HepG2 (cell line): ENCODE results near the gene CD2AP. TPM values are rescaled to one million over a fixed set of nuclear protein-coding genes. Genes with fewer than 3 reads are reported as not detected.
"Not testable (repeated sequence)": the region's sequence is repeated elsewhere in the genome, so short reads cannot be mapped to it uniquely, and the experiment has no call there.

Source experiments
- ATAC-seq: fragments of 200-7000 bp; cut with Tn5 transposase; 3 replicates; pipeline ENCODE4 v1.9.1; 2020; ENCODE audit warnings: mild to moderate bottlenecking, moderate library complexity
- BruUV-seq: library from RNA; stranded (reverse); fragments of 400-500 nt; replicated peaks from 2 replicates; lab custom pipeline; 2021; lab: Mats Ljungman, UMichigan
- CTCF ChIA-PET: fragments of 300-600 bp; formaldehyde crosslinking; extraction: SDS; loops from one replicate; lab custom pipeline; 2021; ENCODE audit warnings: low total read pairs, inconsistent platforms, low intra/inter-chr PET ratio; lab: Yijun Ruan, JAX
- POLR2A ChIA-PET: fragments of 350-600 bp; sonication (Branson Sonifier 250); formaldehyde crosslinking; loops from one replicate; lab custom pipeline; 2020; ENCODE audit warnings: antibody characterized with exemption, inconsistent platforms; lab: Yijun Ruan, JAX
- DNase-seq: peaks from one replicate; pipeline ENCODE4 v3.0.0-alpha.2; 2015; ENCODE audit warnings: low spot score
- FAIRE-seq: peaks from 3 replicates; lab custom pipeline; 2011; peaks lifted over from hg19 to GRCh38; lab: Jason Lieb, UNC
- H2AFZ ChIP-seq: one replicate; pipeline ENCODE4 v1.6.1; 2011; ENCODE audit warnings: low read length, inconsistent platforms
- H3K27ac ChIP-seq: fragments of 300-600 bp; 3 replicates; pipeline ENCODE4 v1.8.0; 2011; ENCODE audit warnings: mixed run types, mild to moderate bottlenecking, mixed read lengths, low read length, inconsistent platforms; ENCODE audit not compliant: insufficient read depth; ENCODE audit errors: extremely low read length
- H3K27me3 ChIP-seq, 2 experiments: fragments of 200-600 bp in 1 of 2; 2 replicates in 1 of 2; 3 replicates in 1 of 2; pipeline versions ENCODE4 v1.6.0 to v1.8.0; 2011; ENCODE audit warnings: low read length in 2 of 2, mild to moderate bottlenecking in 2 of 2, moderate library complexity in 2 of 2, inconsistent platforms in 1 of 2; ENCODE audit not compliant: insufficient read depth in 2 of 2, control insufficient read depth in 1 of 2
- H3K36me3 ChIP-seq, 2 experiments: fragments of 200-600 bp in 1 of 2; replicated peaks in 1 of 2; 2 replicates in 1 of 2; 3 replicates in 1 of 2; pipeline versions ENCODE4 v1.5.1 to v1.8.0; 2011; ENCODE audit warnings: low read length in 2 of 2, inconsistent platforms in 1 of 2; ENCODE audit not compliant: insufficient read depth in 2 of 2, control insufficient read depth in 1 of 2
- H3K4me1 ChIP-seq: 2 replicates; pipeline ENCODE4 v1.5.1; 2012; ENCODE audit warnings: low read length, inconsistent platforms; ENCODE audit not compliant: insufficient read depth
- H3K4me2 ChIP-seq: 2 replicates; pipeline ENCODE4 v1.6.0; 2011; ENCODE audit warnings: low read depth, low read length, inconsistent platforms
- H3K4me3 ChIP-seq, 3 experiments: fragments of 200-600 bp in 1 of 3; sonication (generic), shearing (Covaris generic) in 1 of 3; replicated peaks in 1 of 3; 2 replicates each; pipeline ENCODE4 v1.5.1; 2011 to 2016; ENCODE audit warnings: low read length in 3 of 3, inconsistent platforms in 2 of 3, low read depth in 2 of 3, mild to moderate bottlenecking in 2 of 3, control low read depth in 1 of 3, mixed read lengths in 1 of 3; ENCODE audit not compliant: insufficient read depth in 1 of 3
- H3K79me2 ChIP-seq: one replicate; pipeline ENCODE4 v1.6.1; 2011; ENCODE audit warnings: low read length, inconsistent platforms; ENCODE audit not compliant: insufficient read depth
- H3K9ac ChIP-seq: 2 replicates; pipeline ENCODE4 v1.6.0; 2011; ENCODE audit warnings: mild to moderate bottlenecking, low read depth, low read length, inconsistent platforms; ENCODE audit not compliant: insufficient read depth
- H3K9me3 ChIP-seq: 2 replicates; pipeline ENCODE4 v1.5.1; 2012; ENCODE audit warnings: mild to moderate bottlenecking, low read length
- H4K20me1 ChIP-seq: 2 replicates; pipeline ENCODE4 v1.6.0; 2011; ENCODE audit warnings: inconsistent platforms, mild to moderate bottlenecking, low read length, moderate library complexity; ENCODE audit not compliant: insufficient read depth
- JUN ChIP-seq: sonication (generic); formaldehyde crosslinking; IDR thresholded peaks from 2 replicates; pipeline ENCODE4 v1.4.0; 2020; ENCODE audit warnings: mild to moderate bottlenecking, missing genetic modification reagents
- MAFF ChIP-seq: IDR thresholded peaks from 2 replicates; pipeline ENCODE4 v1.6.1; 2011; ENCODE audit warnings: low read depth, low read length, improper control_type of control experiment
- MAFK ChIP-seq, 2 experiments: IDR thresholded peaks in 1 of 2; conservative IDR thresholded peaks in 1 of 2; 2 replicates each; pipeline ENCODE4 v1.6.1; 2011; ENCODE audit warnings: improper control_type of control experiment in 2 of 2, low read length in 2 of 2
- TFE3 ChIP-seq: IDR thresholded peaks from 2 replicates; pipeline ENCODE4 v1.6.1; 2016
- ZNF121 ChIP-seq: sonication (generic); formaldehyde crosslinking; IDR thresholded peaks from 2 replicates; pipeline ENCODE4 v1.5.0; 2020; ENCODE audit warnings: mild to moderate bottlenecking, missing genetic modification reagents
- ZNF83 ChIP-seq: sonication (generic); formaldehyde crosslinking; IDR thresholded peaks from 2 replicates; pipeline ENCODE4 v1.4.0; 2020; ENCODE audit warnings: missing genetic modification reagents, mild to moderate bottlenecking, borderline replicate concordance
- WGBS: methylation state at CpG from one replicate; pipeline ENCODE4 v1.1.6; 2017; ENCODE audit warnings: low lambda C conversion rate; 5-methylcytosine and 5-hydroxymethylcytosine counted together
- in situ Hi-C: cut with HindIII; loops from 2 replicates; pipeline ENCODE4 v1.10.0; 2017; ENCODE audit warnings: low pct_unique_long_range_greater_than_20kb; ENCODE audit not compliant: extremely low pct_ligation_motif_present
- intact Hi-C: fragments of 100-400 bp; cut with micrococcal nuclease; formaldehyde crosslinking; loops from one replicate; pipeline ENCODE4 v1.10.0; 2022; ENCODE audit not compliant: unreplicated experiment
- polyA plus RNA-seq, 8 experiments: library from polyadenylated mRNA; depleted of rRNA in 3 of 8; stranded (reverse) in 7 of 8; unstranded in 1 of 8; fragments of >200 nt; fragmentation: Illumina TruSeq in 4 of 8; extraction: Trizol in 4 of 8; gene quantifications; 2 replicates each; pipeline versions ENCODE4 v1.2.1 to v1.2.3, GENCODE V29; 2011 to 2016; ENCODE audit warnings: low read depth in 4 of 8, missing spikeins in 1 of 8, mixed read lengths in 1 of 8; ENCODE audit not compliant: insufficient read depth in 1 of 8
- total RNA-seq, 5 experiments: library from RNA; depleted of rRNA; stranded (reverse); fragments of >200 nt; fragmentation: Illumina TruSeq; extraction: Trizol; gene quantifications; 2 replicates each; pipeline ENCODE4 v1.2.3, GENCODE V29; 2016; ENCODE audit warnings: low read depth in 1 of 5

Gene CD2AP
- total and polyA plus RNA-seq, 2 of the 13 experiments (the other 11 are each of a cell fraction or from before 2014, with no cell fraction given): 8.6 to 31.9 TPM

DNA sequence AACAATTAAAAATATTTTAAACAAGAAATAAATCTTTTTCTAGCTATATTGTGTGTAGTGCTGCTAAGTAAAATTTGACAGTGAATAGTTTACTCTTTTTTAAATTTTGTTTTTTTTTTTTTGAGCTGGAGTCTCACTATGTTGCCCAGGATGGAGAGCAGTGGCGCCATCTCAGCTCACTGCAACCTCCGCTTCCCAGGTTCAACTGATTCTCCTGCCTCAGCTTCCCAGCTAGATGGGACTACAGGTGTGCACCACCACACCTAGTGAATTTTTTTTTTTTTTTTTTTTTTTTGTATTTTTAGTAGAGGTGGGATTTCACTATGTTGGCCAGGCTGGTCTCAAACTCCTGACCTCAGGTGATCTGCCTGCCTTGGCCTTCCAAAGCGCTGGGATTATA is 75.7 kb downstream of the CD2AP start:
- H3K27ac ChIP-seq, CTCF ChIA-PET, ATAC-seq, POLR2A ChIA-PET, H3K79me2 ChIP-seq, BruUV-seq, in situ Hi-C loops, DNase-seq, H4K20me1 ChIP-seq, FAIRE-seq, intact Hi-C loops, H3K4me3 ChIP-seq, H2AFZ ChIP-seq, H3K4me2 ChIP-seq, H3K27me3 ChIP-seq, H3K4me1 ChIP-seq, H3K9ac ChIP-seq, H3K9me3 ChIP-seq: not testable (repeated sequence)
- H3K36me3 ChIP-seq: peaks cover 0 to 22% of the 10 kb centered on the region in 2 experiments; a peak in 2 of 5 replicates
- whole genome bisulfite sequencing: 97% methylated on average over 3 of the region's 3 CpGs
- TF ChIP-seq ZNF121 (CRISPR knock-in tag): 0 out of 2 replicates have a peak, but pooled peaks have one; percentile 33

DNA sequence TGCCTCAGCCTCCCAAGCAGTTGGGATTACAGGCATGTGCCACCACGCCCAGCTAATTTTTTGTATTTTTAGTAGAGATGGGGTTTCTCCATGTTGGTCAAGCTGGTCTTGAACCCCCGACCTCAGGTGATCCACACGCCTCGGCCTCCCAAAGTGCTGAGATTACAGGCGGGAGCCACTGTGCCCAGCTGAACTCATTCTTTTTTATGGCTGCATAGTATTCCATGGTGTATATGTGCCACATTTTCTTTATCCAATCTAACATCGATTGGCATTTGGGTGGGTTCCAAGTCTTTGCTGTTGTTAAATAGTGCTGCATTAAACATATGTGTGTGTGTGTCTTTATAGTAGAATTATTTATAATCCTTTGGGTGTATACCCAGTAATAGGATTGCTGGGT is 78.9 kb downstream of the CD2AP start:
- ATAC-seq, in situ Hi-C loops, intact Hi-C loops, H4K20me1 ChIP-seq, H3K27me3 ChIP-seq, FAIRE-seq, H3K9ac ChIP-seq, H3K9me3 ChIP-seq, H3K79me2 ChIP-seq, H3K4me2 ChIP-seq, CTCF ChIA-PET, H3K4me3 ChIP-seq, H2AFZ ChIP-seq, H3K4me1 ChIP-seq, POLR2A ChIA-PET, BruUV-seq, DNase-seq, H3K27ac ChIP-seq: not testable (repeated sequence)
- WGBS: 93% methylated on average over 6 of the region's 6 CpGs
- H3K36me3 ChIP-seq: peaks cover 0 to 17% of the 10 kb centered on the region in 2 experiments; a peak in 4 of 5 replicates

DNA sequence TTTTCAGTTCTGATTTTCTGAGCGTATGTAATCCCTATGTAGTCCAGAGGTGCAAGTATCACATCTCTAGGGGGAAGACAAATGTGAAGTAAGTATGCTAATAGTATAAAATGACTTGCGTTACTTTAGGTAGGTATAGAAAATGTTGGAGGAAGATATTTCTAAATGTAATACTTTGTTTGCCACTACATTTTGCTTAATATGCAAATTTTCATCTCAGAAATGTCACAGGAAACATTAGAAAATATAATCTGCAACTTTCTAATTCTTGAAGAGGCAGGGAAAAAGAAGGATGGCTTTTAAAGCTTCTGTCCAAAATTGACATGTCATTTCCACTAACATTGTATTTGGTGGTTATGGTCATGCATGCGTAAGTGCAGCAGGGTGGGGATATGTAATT is 85.6 kb downstream of the CD2AP start:
- Histone ChIP-seq H3K79me2 (peaks cover 2% of the 10 kb centered on the region), H3K4me3 (no peak overlapping the region), H3K4me2 (no peak overlapping the region), H2AFZ (no peak overlapping the region), H3K4me1 (no peaks in the 10 kb centered on the region), H3K36me3 (peaks cover 5 to 9% of the 10 kb centered on the region in 2 experiments; a peak in 4 of 5 replicates), H4K20me1 (no peaks in the 10 kb centered on the region; the same call in 1 of the 2 replicates), H3K27ac (no peak overlapping the region), H3K9me3 (no peaks in the 10 kb centered on the region), H3K9ac (no peak overlapping the region), H3K27me3 (no peaks in the 10 kb centered on the region)
- WGBS: over 99% methylated on average over 3 of the region's 3 CpGs
- no peak for DNase-seq
- no peak for ATAC-seq
- no peak for FAIRE-seq
- in situ Hi-C loops (no loop called here), intact Hi-C loops (no loop called here)
- ChIA-PET CTCF (no interaction called here), POLR2A (no interaction called here)
- no TSS peak for BruUV-seq
- TF ChIP-seq TFE3 (no peak), MAFK (conservative IDR thresholded peaks at IDR 0.05 in 1 of 2, IDR thresholded peaks at IDR 0.05 in 1 of 2; ENCODE audit: low read length in 2 of 2) (peak; percentile 78 to 83), ZNF83 (CRISPR knock-in tag) (no peak), JUN (CRISPR knock-in tag) (no peak), MAFF (peak; percentile 81)
